NB4 (cell line): Measurements from ENCODE around the gene MEGF6.

Experiments
- CTCF ChIP-seq: IDR thresholded peaks from one replicate; pipeline ENCODE4 v1.5.1; 2012; ENCODE audit warnings: low read depth, low read length
- POLR2A ChIP-seq: IDR thresholded peaks from 2 replicates; pipeline ENCODE4 v1.6.1; 2011; ENCODE audit warnings: mild to moderate bottlenecking; ENCODE audit not compliant: insufficient read length; ENCODE audit errors: extremely low read depth

- TF ChIP-seq POLR2A, result no peak
- TF ChIP-seq CTCF, result no peak
These were observed 44.1 kb downstream of the MEGF6 start for GRCh38 chr1:3566951-3567804.
